AG09309 (cell line): ENCODE results near the gene AKR1B15.

Experiments
- DNase-seq: peaks from one replicate; pipeline ENCODE4 v3.0.0-alpha.2; 2010; ENCODE audit warnings: low read depth
- H3K4me3 ChIP-seq: 2 replicates; pipeline ENCODE4 v1.5.1; 2011; ENCODE audit warnings: mild to moderate bottlenecking, low read depth, low read length, moderate library complexity; ENCODE audit not compliant: control insufficient read depth
- CTCF ChIP-seq: IDR thresholded peaks from 2 replicates; pipeline ENCODE4 v1.5.1; 2011; ENCODE audit warnings: mild to moderate bottlenecking, low read depth, low read length, inconsistent platforms; ENCODE audit not compliant: insufficient read depth, control insufficient read depth; ENCODE audit errors: missing control alignments

The AKR1B15 gene

GRCh38 chr7:134548877-134549276 lies at the start of gene AKR1B15:
Gene AKR1B15 (plus strand): TSS chr7:134549110. CDS start chr7:134564620, 15,510 bp downstream.
- TF ChIP-seq CTCF, result no peak
- no peak within 1 kb of the TSS for H3K4me3 ChIP-seq
- DNase-seq, result peak; percentile 11

GRCh38 chr7:134500406-134500805 lies 48.5 kb upstream of the AKR1B15 start:
- no peak for TF ChIP-seq CTCF
- no peak for DNase-seq
- no peak overlapping the region for H3K4me3 ChIP-seq

DNA sequence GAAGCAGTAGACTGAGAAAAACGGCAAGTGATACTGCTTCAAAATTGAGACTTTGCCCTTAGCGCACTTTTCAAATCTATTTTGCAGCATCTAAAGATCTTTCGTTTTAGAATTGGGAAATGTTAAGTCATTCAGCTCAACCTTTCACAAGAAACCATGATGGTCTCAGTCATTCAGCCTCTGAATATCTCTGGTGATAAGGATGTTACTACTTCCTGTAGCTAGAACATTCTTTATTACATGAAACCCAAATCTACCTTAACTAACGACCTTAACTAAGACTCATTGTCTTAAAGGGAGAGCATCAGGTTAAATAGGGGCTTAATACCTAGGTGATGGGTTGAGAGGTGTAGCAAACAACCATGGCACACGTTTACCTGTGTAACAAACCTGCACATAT lies 47.9 kb upstream of the AKR1B15 start:
- no peak for TF ChIP-seq CTCF
- DNase-seq, result no peak

GRCh38 chr7:134502463-134503371 lies 46.2 kb upstream of the AKR1B15 start:
- DNase-seq, result peak; percentile 47
- no peak overlapping the region for H3K4me3 ChIP-seq
- no peak for TF ChIP-seq CTCF

More for the DNA sequence above, 47.9 kb upstream of the AKR1B15 start:
- no peak overlapping the region for H3K4me3 ChIP-seq

DNA sequence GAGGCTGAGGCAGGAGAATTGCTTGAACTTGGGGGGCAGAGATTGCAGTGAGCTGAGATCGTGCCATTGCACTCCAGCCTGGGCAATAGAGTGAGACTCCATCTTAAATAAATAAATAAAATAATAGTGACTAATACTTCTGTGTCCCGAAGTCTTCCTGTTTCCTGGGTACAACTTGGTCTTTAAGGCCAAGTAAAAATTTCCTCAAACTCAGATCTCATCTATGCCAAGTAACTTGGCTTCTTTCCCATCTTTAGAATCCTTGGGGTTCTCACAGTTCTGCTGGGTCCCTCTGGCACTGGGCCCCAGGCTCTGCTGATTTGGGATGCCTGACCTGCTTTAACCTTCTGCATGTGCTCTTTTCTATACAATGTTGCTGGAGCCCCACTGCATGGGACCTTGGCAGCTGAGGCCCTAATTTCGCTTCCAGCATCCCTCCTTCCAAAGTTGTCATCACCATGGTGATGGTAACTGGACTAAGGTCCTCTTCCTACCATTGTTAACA lies 44.2 kb upstream of the AKR1B15 start:
- H3K4me3 ChIP-seq, result no peak overlapping the region
- DNase-seq, result no peak
- TF ChIP-seq CTCF, result no peak

DNA sequence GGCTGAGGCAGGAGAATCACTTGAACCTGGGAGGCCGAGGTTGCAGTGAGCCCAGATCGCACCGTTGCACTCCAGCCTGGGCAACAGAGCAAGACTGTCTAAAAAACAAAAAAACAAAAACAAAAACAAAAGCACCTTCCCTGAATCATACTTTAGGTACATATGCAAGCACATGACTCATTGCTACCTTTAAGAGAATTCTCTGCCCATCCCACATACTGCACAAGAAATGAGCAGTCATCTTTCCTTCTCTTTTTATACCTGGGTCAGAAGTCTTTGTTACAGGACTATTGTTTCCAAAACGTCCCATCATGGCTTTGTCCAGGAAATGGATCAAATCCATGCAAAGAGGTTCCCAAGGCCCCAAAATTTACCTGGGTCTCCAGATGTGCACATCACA lies 43.1 kb upstream of the AKR1B15 start:
- no peak overlapping the region for H3K4me3 ChIP-seq
- DNase-seq, result no peak
- no peak for TF ChIP-seq CTCF

DNA sequence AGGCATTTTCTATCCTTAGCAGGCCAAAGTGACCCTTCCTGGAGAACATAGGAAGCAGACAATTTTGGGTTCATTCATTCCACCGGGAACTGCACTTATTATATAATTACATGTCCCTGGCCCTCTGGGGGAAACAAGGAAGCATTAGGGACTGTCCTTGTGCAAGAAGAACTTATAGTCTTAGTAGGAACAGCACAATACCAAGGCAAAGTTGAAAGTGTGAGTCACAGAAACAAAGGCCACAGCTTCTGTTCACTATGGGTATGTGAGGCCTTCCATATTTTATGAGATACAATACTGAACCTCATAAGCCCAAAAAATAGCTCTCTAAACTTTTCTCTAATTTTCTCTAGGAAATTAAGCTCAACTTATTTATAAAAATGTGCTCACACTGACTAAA lies 39.9 kb upstream of the AKR1B15 start:
- no peak overlapping the region for H3K4me3 ChIP-seq
- no peak for TF ChIP-seq CTCF
- DNase-seq, result no peak
